Gastroesophageal sphincter (tissue), 3 donors: ENCODE data around the gene PCSK7.

Experiments
- POLR2AphosphoS5 ChIP-seq: sonication (generic); formaldehyde crosslinking; IDR thresholded peaks from one replicate; pipeline ENCODE4 v1.6.1; 2017; ENCODE audit warnings: antibody characterized with exemption
- TF ChIP-seq, protein P1 (sequence below), 4 experiments: fragments of 200-600 bp in 2 of 4; fragments of 450-650 bp in 2 of 4; sonication (generic) in 1 of 4; IDR thresholded peaks; one replicate each; pipeline ENCODE4 v1.5.1; 2017 to 2019; ENCODE audit warnings: antibody characterized with exemption in 4 of 4, mild to moderate bottlenecking in 2 of 4, moderate library complexity in 2 of 4

DNA sequence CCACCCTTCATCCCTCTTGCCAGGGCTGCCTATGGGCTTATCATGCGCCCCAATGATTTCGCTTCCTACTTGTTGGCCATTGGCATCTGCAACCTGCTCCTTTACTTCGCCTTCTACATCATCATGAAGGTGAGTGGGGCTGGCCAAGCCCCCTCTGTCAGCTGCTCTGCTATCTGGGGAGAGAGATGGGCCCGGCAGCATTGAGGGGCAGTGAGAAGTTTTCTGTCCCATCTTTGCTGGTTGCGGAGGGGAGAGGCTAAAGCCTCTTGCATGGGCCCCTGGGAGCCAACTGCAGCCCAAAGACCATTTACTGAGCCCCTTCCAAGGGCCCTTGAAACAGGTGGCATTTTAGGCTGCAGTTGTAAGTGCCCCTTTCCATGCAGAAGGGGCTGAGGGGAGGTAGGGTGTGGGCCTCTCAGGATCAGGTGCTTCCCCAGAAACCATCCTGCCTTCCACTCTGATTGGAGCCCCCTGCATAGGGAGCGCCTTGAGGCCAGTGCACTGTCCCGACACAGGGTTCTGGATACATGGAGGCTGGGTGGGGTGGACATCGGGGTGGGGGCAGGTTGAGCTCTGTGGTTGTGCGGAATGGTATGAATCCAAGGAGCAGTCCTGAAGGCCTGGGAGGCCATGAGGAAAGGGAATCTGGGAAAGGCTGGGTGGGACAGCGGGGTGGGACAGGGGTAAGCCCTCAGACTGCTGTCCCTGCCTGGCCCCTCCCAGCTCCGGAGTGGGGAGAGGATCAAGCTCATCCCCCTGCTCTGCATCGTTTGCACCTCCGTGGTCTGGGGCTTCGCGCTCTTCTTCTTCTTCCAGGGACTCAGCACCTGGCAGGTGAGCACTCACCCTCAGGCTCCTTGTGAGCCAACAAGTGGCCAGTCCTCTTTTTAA lies 38.5 kb downstream of the PCSK7 start:
- TF ChIP-seq, protein P1, sequence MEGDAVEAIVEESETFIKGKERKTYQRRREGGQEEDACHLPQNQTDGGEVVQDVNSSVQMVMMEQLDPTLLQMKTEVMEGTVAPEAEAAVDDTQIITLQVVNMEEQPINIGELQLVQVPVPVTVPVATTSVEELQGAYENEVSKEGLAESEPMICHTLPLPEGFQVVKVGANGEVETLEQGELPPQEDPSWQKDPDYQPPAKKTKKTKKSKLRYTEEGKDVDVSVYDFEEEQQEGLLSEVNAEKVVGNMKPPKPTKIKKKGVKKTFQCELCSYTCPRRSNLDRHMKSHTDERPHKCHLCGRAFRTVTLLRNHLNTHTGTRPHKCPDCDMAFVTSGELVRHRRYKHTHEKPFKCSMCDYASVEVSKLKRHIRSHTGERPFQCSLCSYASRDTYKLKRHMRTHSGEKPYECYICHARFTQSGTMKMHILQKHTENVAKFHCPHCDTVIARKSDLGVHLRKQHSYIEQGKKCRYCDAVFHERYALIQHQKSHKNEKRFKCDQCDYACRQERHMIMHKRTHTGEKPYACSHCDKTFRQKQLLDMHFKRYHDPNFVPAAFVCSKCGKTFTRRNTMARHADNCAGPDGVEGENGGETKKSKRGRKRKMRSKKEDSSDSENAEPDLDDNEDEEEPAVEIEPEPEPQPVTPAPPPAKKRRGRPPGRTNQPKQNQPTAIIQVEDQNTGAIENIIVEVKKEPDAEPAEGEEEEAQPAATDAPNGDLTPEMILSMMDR (IDR thresholded peaks at IDR 0.05): no peak
- no peak for TF ChIP-seq POLR2AphosphoS5
